Endothelial cell of umbilical vein (primary cell): ENCODE results near the gene RRP15.

ENCODE experiments used
- EZH2 ChIP-seq: IDR thresholded peaks from 2 replicates; pipeline ENCODE4 v1.6.1; 2012; ENCODE audit warnings: borderline replicate concordance, low read depth, mild to moderate bottlenecking, moderate library complexity, low read length, inconsistent platforms; ENCODE audit not compliant: severe bottlenecking
- FOS ChIP-seq: IDR thresholded peaks from 2 replicates; pipeline ENCODE4 v1.6.1; 2011; ENCODE audit warnings: mild to moderate bottlenecking, low read length, moderate library complexity, borderline replicate concordance; ENCODE audit not compliant: insufficient read depth
- GATA2 ChIP-seq: IDR thresholded peaks from 2 replicates; pipeline ENCODE4 v1.7.0; 2011; ENCODE audit warnings: low read depth, mild to moderate bottlenecking, moderate library complexity, mixed read lengths, low read length; ENCODE audit not compliant: insufficient read length, insufficient read depth
- JUN ChIP-seq: IDR thresholded peaks from 2 replicates; pipeline ENCODE4 v1.6.1; 2011; ENCODE audit warnings: borderline replicate concordance, low read depth; ENCODE audit not compliant: insufficient read length, insufficient read depth
- MYC ChIP-seq: IDR thresholded peaks from one replicate; pipeline ENCODE4 v1.6.1; 2011; ENCODE audit warnings: mild to moderate bottlenecking, low read depth, low read length
- POLR2A ChIP-seq: IDR thresholded peaks from 2 replicates; pipeline ENCODE4 v1.6.1; 2012; ENCODE audit warnings: low read depth, mild to moderate bottlenecking, control low read depth, low read length
- POLR2AphosphoS5 ChIP-seq: IDR thresholded peaks from 2 replicates; pipeline ENCODE4 v1.6.1; 2012; ENCODE audit warnings: low read depth, mild to moderate bottlenecking, control low read depth, low read length, moderate library complexity; ENCODE audit not compliant: insufficient read depth
- TF ChIP-seq, protein P1 (sequence below), 2 donors: IDR thresholded peaks; 1 replicate in 1 of 2; 2 replicates in 1 of 2; pipeline ENCODE4 v1.5.1; 2011; ENCODE audit warnings: low read length in 2 of 2, mild to moderate bottlenecking in 2 of 2, moderate library complexity in 2 of 2, control low read depth in 1 of 2, inconsistent platforms in 1 of 2, low read depth in 1 of 2; ENCODE audit not compliant: insufficient read depth in 1 of 2; ENCODE audit errors: extremely low read depth in 1 of 2
- TF ChIP-seq, protein P2 (sequence below): IDR thresholded peaks from 2 replicates; pipeline ENCODE4 v1.6.1; 2011; ENCODE audit not compliant: insufficient read depth, insufficient read length

DNA sequence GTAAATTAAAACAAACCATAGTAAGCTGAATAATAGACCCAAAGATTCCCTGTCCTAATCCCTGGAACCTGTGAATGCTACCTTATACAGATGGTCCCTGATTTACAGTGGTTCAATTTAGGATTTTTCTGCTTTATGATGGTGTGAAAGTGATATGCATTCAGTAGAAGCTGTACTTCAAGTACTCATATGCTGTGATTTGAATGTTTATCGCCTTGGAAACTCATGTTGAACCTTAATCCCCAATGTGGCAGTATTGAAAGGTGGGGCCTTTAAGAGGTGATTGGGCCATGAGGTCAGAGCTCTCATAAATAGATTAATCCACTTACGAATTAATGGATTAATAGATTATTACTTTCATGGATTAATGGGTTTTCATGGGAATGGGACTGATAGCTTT, 10.6 kb upstream of the RRP15 start:
- TF ChIP-seq, protein P1, sequence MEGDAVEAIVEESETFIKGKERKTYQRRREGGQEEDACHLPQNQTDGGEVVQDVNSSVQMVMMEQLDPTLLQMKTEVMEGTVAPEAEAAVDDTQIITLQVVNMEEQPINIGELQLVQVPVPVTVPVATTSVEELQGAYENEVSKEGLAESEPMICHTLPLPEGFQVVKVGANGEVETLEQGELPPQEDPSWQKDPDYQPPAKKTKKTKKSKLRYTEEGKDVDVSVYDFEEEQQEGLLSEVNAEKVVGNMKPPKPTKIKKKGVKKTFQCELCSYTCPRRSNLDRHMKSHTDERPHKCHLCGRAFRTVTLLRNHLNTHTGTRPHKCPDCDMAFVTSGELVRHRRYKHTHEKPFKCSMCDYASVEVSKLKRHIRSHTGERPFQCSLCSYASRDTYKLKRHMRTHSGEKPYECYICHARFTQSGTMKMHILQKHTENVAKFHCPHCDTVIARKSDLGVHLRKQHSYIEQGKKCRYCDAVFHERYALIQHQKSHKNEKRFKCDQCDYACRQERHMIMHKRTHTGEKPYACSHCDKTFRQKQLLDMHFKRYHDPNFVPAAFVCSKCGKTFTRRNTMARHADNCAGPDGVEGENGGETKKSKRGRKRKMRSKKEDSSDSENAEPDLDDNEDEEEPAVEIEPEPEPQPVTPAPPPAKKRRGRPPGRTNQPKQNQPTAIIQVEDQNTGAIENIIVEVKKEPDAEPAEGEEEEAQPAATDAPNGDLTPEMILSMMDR (IDR thresholded peaks at IDR 0.05; ENCODE audit: extremely low read depth in 1 of 2, insufficient read depth in 1 of 2, low read depth in 1 of 2, low read length in 2 of 2): no peak
- TF ChIP-seq, protein P2, sequence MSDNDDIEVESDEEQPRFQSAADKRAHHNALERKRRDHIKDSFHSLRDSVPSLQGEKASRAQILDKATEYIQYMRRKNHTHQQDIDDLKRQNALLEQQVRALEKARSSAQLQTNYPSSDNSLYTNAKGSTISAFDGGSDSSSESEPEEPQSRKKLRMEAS: no peak
- TF ChIP-seq POLR2A: no peak
- TF ChIP-seq JUN: no peak
- TF ChIP-seq POLR2AphosphoS5: no peak
- no peak for TF ChIP-seq EZH2
- no peak for TF ChIP-seq MYC
- TF ChIP-seq FOS: no peak
- TF ChIP-seq GATA2: no peak
